Heart right ventricle (tissue), 16 donors: ENCODE results near the gene MUSTN1. TPM values are rescaled to one million over a fixed set of nuclear protein-coding genes. Genes with fewer than 3 reads are reported as not detected.

ENCODE experiments used
- ATAC-seq, 8 donors: fragments of 200-7000 bp; cut with Tn5 transposase; one replicate each; pipeline ENCODE4 v1.9.1; 2020; ENCODE audit warnings: mild to moderate bottlenecking in 8 of 8, moderate library complexity in 8 of 8, moderate number of reproducible peaks in 1 of 8
- DNase-seq, 2 donors: peaks; one replicate each; pipeline ENCODE4 v3.0.0-alpha.2; 2020
- H3K27ac ChIP-seq, 10 donors: fragments of 200-600 bp; sonication (generic) in 2 of 10; one replicate each; pipeline versions ENCODE4 v1.5.0 to v1.8.0; 2020 to 2022; ENCODE audit warnings: mild to moderate bottlenecking in 3 of 10
- H3K27me3 ChIP-seq, 7 donors: fragments of 200-600 bp; one replicate each; pipeline ENCODE4 v1.8.0; 2021 to 2022; ENCODE audit warnings: mild to moderate bottlenecking in 2 of 7
- H3K36me3 ChIP-seq, 9 donors: fragments of 200-600 bp; sonication (generic) in 1 of 9; one replicate each; pipeline versions ENCODE4 v1.5.0 to v1.8.0; 2020 to 2022; ENCODE audit warnings: mild to moderate bottlenecking in 2 of 9
- H3K4me1 ChIP-seq, 9 donors: fragments of 200-600 bp; sonication (generic) in 1 of 9; one replicate each; pipeline versions ENCODE4 v1.5.0 to v1.8.0; 2020 to 2022; ENCODE audit warnings: mild to moderate bottlenecking in 4 of 9
- H3K4me3 ChIP-seq, 10 donors: fragments of 200-600 bp; sonication (generic) in 2 of 10; one replicate each; pipeline versions ENCODE4 v1.5.0 to v1.8.0; 2020 to 2022; ENCODE audit warnings: mild to moderate bottlenecking in 7 of 10, moderate library complexity in 2 of 10
- H3K9me3 ChIP-seq, 11 donors: fragments of 200-600 bp in 10 of 11; sonication (generic) in 2 of 11; one replicate each; pipeline versions ENCODE4 v1.5.0 to v1.8.0; 2013 to 2022; ENCODE audit warnings: mild to moderate bottlenecking in 2 of 11, control low read depth in 1 of 11, moderate library complexity in 1 of 11
- CTCF ChIP-seq, 9 donors: fragments of 200-600 bp; sonication (generic) in 2 of 9; IDR thresholded peaks; one replicate each; pipeline versions ENCODE4 v1.5.0 to v1.8.0; 2021 to 2022; ENCODE audit warnings: antibody characterized with exemption in 9 of 9, mild to moderate bottlenecking in 5 of 9, moderate library complexity in 1 of 9
- WGBS, 2 donors: extraction: QIAGEN DNeasy Blood & Tissue Kit; methylation state at CpG; one replicate each; pipeline ENCODE4 v1.1.7; 2013; ENCODE audit warnings: inconsistent platforms in 1 of 2; 5-methylcytosine and 5-hydroxymethylcytosine counted together
- intact Hi-C, 10 donors: fragments of 100-400 bp; cut with DNase I; formaldehyde crosslinking; loops; one replicate each; pipeline versions ENCODE4 v1.11.1 to v1.14.2; 2022
- polyA plus RNA-seq, 2 donors: library from polyadenylated mRNA; stranded (reverse); fragments of 200-250 nt; gene quantifications; one replicate each; pipeline ENCODE4 v1.2.3, GENCODE V29; 2013
- total RNA-seq, 10 donors: library from RNA; stranded (reverse); fragmentation: NEBNext Ultra II Directional in 3 of 10; extraction: Animal tissue kit (Norgen Biotek cat#: 25700) in 3 of 10; gene quantifications; one replicate each; pipeline versions ENCODE4 v1.2.1 to v1.2.4, GENCODE V29; 2021 to 2023
- donor health status: Arrhythmogenic right ventricular cardiomyopathy.
- donor health status: ischemic (EF 13 %, LVEDD 7.1; RV severe dilation, severe dysfunction).
- donor health status: healthy with polysubstance abuse.
- donor health status: DM: no; HTN: yes; CAD: no.
- donor health status: DM: no; HTN: no; CAD: no.
- donor health status: ischemic (EF 25% LVEDD 6.9; RV normal size, moderate dysfunction).
- donor health status: ischemic (EF 25% LVEDD 5.7; RV mildly dilated, moderate dysfunction).
- donor health status: healthy.
- donor health status: DM: yes; HTN: yes; CAD: no.
- donor health status: Ischemic cardiomyopathy.
- donor health status: ischemic (EF 35%, LVEDD 5.7; RV mildly dilated, moderate dysfunction).
- donor health status: nonischemic (EF 11% LVEDD 7.7; RV severe dilation, severe dysfunction).
- donor health status: DM: yes; HTN: yes; CAD: no.
- donor health status: PGD.
- donor health status: ischemic (EF 29% LVEDD 5.4; RV normal size, mild dysfunction).
- donor health status: nonischemic (EF 23%, LVEDD 6.1; RV moderate dilation, normal function).

MUSTN1 gene
- total and polyA plus RNA-seq, 12 donors = 13.0 to 182 (median 40.4) TPM

GRCh38 chr3:52792961-52793695 lies 41.7 kb downstream of the MUSTN1 start:
- Histone ChIP-seq H3K4me3 (no peak overlapping the region), H3K27me3 (peaks cover 0 to 3% (median 0%) of the 10 kb centered on the region in 7 donors), H3K4me1 (no peaks in the 10 kb centered on the region), H3K27ac (no peak overlapping the region), H3K36me3 (no peaks in the 10 kb centered on the region), H3K9me3 (no peaks in the 10 kb centered on the region)
- WGBS, 2 donors = 80 to 86% methylated on average over 18 of the region's 18 CpGs
- DNase-seq (no peak), ATAC-seq (no peak)
- intact Hi-C loops = no loop called here
- TF ChIP-seq CTCF (IDR thresholded peaks at IDR 0.05) = no peak

GRCh38 chr3:52792413-52792812 lies 42.4 kb downstream of the MUSTN1 start:
- intact Hi-C loops = no loop called here
- no peak overlapping the region for H3K4me3 ChIP-seq
- H3K4me1 ChIP-seq = no peaks in the 10 kb centered on the region
- DNase-seq (no peak), ATAC-seq (no peak)
- H3K27me3 ChIP-seq = peaks cover 0 to 3% (median 0%) of the 10 kb centered on the region in 7 donors
- H3K27ac ChIP-seq = no peak overlapping the region
- 83 to 88% methylated on average over 7 of the region's 7 CpGs for WGBS, 2 donors
- no peaks in the 10 kb centered on the region for H3K9me3 ChIP-seq
- no peaks in the 10 kb centered on the region for H3K36me3 ChIP-seq
- no peak for TF ChIP-seq CTCF (IDR thresholded peaks at IDR 0.05)

GRCh38 chr3:52791928-52792327 lies 42.9 kb downstream of the MUSTN1 start:
- ATAC-seq = no peak
- no peaks in the 10 kb centered on the region for H3K4me1 ChIP-seq

GRCh38 chr3:52791366-52791765 lies 43.5 kb downstream of the MUSTN1 start:
- DNase-seq (no peak), ATAC-seq (no peak)
- WGBS, 2 donors = 85 to 87% methylated on average over 12 of the region's 12 CpGs
- no peaks in the 10 kb centered on the region for H3K9me3 ChIP-seq
- intact Hi-C loops = no loop called here
- H3K4me3 ChIP-seq = no peak overlapping the region
- H3K27ac ChIP-seq = no peak overlapping the region
- H3K4me1 ChIP-seq = no peaks in the 10 kb centered on the region
- peaks cover 0 to 3% (median 0%) of the 10 kb centered on the region in 7 donors for H3K27me3 ChIP-seq
- no peak for TF ChIP-seq CTCF (IDR thresholded peaks at IDR 0.05)
- no peaks in the 10 kb centered on the region for H3K36me3 ChIP-seq

More at GRCh38 chr3:52791928-52792327, 42.9 kb downstream of the MUSTN1 start:
- TF ChIP-seq CTCF (IDR thresholded peaks at IDR 0.05) = no peak
- Histone ChIP-seq H3K27me3 (peaks cover 0 to 3% (median 0%) of the 10 kb centered on the region in 7 donors), H3K4me3 (no peak overlapping the region), H3K9me3 (no peaks in the 10 kb centered on the region), H3K36me3 (no peaks in the 10 kb centered on the region), H3K27ac (no peak overlapping the region)
- 78 to 82% methylated on average over 4 of the region's 4 CpGs for WGBS, 2 donors
- intact Hi-C loops = no loop called here
- no peak for DNase-seq
